ENCODE results near the gene TLCD3A. TPM values are rescaled to one million over a fixed set of nuclear protein-coding genes. Genes with fewer than 3 reads are reported as not detected.

Gene TLCD3A
- total RNA-seq, 1 experiment from 2014 or later = 13.9 TPM

DNA sequence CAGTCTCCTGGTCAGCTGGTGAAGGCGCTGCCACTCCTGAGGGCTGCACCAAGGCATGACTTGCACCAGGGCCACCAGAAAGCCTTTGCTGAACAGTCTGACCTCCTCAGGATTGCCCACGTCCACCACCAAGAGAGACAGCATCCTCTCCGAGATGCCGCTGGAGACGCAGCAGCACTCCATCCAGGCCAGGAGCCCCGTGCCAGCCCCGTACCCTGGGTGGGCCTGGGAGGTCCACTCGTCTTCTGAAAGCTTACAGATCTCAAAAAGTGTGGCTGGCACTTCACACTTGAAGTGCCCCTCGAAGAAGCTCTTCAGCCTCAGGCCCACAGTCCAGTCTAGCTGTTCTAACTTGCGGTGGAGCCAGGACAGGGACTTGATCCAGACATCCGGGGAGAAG is 13.0 kb downstream of the TLCD3A start:
- Histone ChIP-seq H3K27ac (ENCODE audit: low read length) (no peak overlapping the region), H3K4me3 (ENCODE audit: low read length) (no peak overlapping the region), H4K20me1 (ENCODE audit: low read length) (peaks cover 11% of the 10 kb centered on the region), H3K79me2 (ENCODE audit: low read length) (peaks cover 77% of the 10 kb centered on the region), H3K4me1 (ENCODE audit: insufficient read depth, low read length) (peaks cover 9% of the 10 kb centered on the region), H3K4me2 (ENCODE audit: low read length) (no peak overlapping the region), H3K9me3 (ENCODE audit: low read length) (no peaks in the 10 kb centered on the region), H3F3A (ENCODE audit: low read length, unreplicated experiment) (peaks cover 4% of the 10 kb centered on the region), H3K27me3 (ENCODE audit: low read length) (no peaks in the 10 kb centered on the region), H3K36me3 (ENCODE audit: low read depth, low read length) (peaks cover 41% of the 10 kb centered on the region), H3K9ac (ENCODE audit: low read length) (no peak overlapping the region), H3K9me2 (replicated peaks; ENCODE audit: low read length) (no peaks in the 10 kb centered on the region), H2AFZ (ENCODE audit: low read length) (no peak overlapping the region)
- no TSS peak for BruUV-seq (replicated peaks)
- DNase-seq = no peak
- intact Hi-C loops (cut with micrococcal nuclease) = no loop called here
- TF ChIP-seq EZH2phosphoT487 (IDR thresholded peaks at IDR 0.05; ENCODE audit: borderline replicate concordance, low read length) = no peak
- TF ChIP-seq, protein P1, sequence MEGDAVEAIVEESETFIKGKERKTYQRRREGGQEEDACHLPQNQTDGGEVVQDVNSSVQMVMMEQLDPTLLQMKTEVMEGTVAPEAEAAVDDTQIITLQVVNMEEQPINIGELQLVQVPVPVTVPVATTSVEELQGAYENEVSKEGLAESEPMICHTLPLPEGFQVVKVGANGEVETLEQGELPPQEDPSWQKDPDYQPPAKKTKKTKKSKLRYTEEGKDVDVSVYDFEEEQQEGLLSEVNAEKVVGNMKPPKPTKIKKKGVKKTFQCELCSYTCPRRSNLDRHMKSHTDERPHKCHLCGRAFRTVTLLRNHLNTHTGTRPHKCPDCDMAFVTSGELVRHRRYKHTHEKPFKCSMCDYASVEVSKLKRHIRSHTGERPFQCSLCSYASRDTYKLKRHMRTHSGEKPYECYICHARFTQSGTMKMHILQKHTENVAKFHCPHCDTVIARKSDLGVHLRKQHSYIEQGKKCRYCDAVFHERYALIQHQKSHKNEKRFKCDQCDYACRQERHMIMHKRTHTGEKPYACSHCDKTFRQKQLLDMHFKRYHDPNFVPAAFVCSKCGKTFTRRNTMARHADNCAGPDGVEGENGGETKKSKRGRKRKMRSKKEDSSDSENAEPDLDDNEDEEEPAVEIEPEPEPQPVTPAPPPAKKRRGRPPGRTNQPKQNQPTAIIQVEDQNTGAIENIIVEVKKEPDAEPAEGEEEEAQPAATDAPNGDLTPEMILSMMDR (conservative IDR thresholded peaks at IDR 0.05; ENCODE audit: low read depth, low read length) = no peak
- no peak for TF ChIP-seq EZH2 (IDR thresholded peaks at IDR 0.05; ENCODE audit: low read length, unreplicated experiment)
- no peak for ATAC-seq
- POLR2A ChIA-PET (ENCODE audit: unreplicated experiment) = no interaction called here
- CTCF ChIA-PET = no interaction called here

DNA sequence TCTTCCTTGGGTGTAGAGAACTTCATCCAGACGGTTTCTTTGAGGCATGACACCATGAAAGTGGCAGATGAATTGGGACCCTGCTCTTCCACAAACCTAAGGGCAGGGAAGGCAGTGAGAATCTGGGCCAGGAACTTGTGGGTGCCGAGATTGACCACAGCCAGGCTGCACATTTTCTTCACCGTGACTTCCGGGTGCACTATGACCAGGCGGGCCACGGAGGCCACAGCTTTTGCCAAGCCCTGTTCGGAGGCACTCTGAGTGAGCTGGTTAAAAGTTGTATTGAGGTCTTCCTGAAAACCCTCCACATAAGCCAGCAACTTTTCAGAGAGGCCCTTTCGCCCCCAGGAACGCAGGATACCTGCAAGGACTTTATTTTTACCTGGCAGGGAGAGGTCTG is 13.8 kb downstream of the TLCD3A start:
- CTCF ChIA-PET = no interaction called here

More for the DNA sequence above, 13.8 kb downstream of the TLCD3A start:
- no peak overlapping the region for H2AFZ ChIP-seq (ENCODE audit: low read length)
- DNase-seq (no peak), ATAC-seq (no peak)
- no peaks in the 10 kb centered on the region for H3K27me3 ChIP-seq (ENCODE audit: low read length)
- peaks cover 85% of the 10 kb centered on the region for H3K79me2 ChIP-seq (ENCODE audit: low read length)
- H3K4me3 ChIP-seq (ENCODE audit: low read length) = no peak overlapping the region
- no peaks in the 10 kb centered on the region for H3K9me2 ChIP-seq (replicated peaks; ENCODE audit: low read length)
- peaks cover 15% of the 10 kb centered on the region for H4K20me1 ChIP-seq (ENCODE audit: low read length)
- POLR2A ChIA-PET (ENCODE audit: unreplicated experiment) = no interaction called here
- H3K9me3 ChIP-seq (ENCODE audit: low read length) = no peaks in the 10 kb centered on the region
- TF ChIP-seq EZH2 (IDR thresholded peaks at IDR 0.05; ENCODE audit: low read length, unreplicated experiment) (no peak), EZH2phosphoT487 (IDR thresholded peaks at IDR 0.05; ENCODE audit: borderline replicate concordance, low read length) (no peak)
- TF ChIP-seq, protein P1 (conservative IDR thresholded peaks at IDR 0.05; ENCODE audit: low read depth, low read length) = no peak
- no TSS peak for BruUV-seq (replicated peaks)
- H3K4me2 ChIP-seq (ENCODE audit: low read length) = no peak overlapping the region
- H3K4me1 ChIP-seq (ENCODE audit: insufficient read depth, low read length) = peaks cover 15% of the 10 kb centered on the region
- H3F3A ChIP-seq (ENCODE audit: low read length, unreplicated experiment) = peaks cover 4% of the 10 kb centered on the region
- intact Hi-C loops (cut with micrococcal nuclease) = no loop called here
- H3K27ac ChIP-seq (ENCODE audit: low read length) = no peak overlapping the region
- H3K9ac ChIP-seq (ENCODE audit: low read length) = no peak overlapping the region
- peaks cover 37% of the 10 kb centered on the region for H3K36me3 ChIP-seq (ENCODE audit: low read depth, low read length)
